Suppressor macrophage treated with lipopolysaccharide for 4 hours (primary cell): Measurements from ENCODE around the gene OVCA2.

Experiments
- DNase-seq: peaks from one replicate; pipeline ENCODE4 v3.0.0-alpha.2; 2020

OVCA2 gene

DNA sequence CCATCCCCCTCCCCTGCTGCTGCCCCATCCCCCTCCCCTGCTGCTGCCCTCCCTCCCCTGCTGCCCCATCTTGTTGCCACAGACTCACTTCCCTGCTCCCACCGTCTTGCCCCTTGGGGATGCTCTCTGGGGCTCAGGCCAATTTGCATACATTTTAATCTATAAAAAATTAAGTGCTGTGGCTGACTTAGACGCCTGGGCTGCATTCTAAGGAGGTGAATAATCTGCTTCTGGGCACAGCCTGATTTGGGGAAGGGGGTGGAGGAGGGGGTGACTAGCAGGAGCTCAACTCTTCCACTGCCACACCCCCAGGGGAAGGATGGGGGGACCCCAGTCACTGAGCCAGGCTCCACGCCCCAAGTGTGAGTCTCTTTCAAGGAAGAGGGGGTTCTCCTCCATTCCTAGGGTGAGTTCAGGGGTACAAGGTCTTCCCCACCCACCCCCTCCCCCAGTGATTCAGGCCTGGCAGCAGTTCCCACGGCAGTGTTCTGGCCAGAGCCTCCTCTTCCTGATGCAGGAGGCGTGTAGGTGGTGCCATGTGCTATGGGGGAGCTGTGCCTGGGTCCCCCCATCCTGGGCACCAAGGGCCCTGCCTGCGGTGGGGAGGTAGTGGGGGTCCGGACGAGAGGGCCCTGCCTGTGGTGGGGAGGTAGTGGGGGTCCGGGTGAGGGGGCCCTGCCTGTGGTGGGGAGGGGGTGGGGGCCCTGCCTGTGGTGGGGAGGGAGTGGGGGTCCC lies 6.8 kb upstream of the OVCA2 start:
- DNase-seq = no peak

DNA sequence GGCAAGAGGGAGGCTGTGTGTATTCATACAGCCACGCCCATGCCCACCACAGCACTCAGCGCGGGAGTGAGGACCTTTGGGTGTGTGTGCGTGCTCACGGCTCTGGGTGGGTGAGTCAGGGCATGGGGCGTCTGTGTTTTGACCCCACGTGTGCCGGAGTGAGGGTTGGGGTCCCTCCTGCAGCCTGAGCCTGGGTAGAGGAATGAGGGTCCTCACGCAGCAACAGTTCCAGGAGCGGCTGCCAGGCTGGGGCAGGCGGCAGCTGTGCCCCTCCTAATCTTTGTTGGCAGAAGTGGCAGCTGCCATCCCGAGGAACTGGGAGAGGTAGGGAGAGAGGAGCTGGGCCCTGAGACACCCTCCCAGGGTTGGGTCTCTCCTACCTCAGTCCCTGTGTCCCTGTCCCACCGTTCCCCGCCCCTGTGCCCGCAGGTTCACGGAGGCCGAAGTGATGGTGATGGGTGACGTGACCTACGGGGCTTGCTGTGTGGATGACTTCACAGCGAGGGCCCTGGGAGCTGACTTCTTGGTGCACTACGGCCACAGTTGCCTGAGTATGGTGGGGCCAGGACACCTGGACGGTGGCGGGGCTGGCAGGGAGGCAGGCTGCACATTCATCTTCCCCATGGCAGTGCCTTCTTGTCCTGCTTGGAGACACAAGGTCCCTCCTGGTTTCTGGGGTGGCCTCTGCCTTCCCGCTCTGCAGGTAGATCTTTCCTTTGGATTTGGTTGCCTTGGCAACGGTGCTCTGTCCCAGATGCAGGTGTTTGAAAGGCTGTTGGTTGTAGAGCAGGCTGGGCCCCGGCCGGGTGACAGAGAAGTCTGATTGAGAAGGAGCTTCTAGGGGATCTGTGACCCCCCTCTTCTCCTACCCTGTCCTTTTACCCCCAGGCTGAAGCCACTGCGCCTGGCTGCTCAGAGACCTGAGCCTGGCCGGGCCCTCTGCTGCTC lies 6.0 kb upstream of the OVCA2 start:
- no peak for DNase-seq

DNA sequence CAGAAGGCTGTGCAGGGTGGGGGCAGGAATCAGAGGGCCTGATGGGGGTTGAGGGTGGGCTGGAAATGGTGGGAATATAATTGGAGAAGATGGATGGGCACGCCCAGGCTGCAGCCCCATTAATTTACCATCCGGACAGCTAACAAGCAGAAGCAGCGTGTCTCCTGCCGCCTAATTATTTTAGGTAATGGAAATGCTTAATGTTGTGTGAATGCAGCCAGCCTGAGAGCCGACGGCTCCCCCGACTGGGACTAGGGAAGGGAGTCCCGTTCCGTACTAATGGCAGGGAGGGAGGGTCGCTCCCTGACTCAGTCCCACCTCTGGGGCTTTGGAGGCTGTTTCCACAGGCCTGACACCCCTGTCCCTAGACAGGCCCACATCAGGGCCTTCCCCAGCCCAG lies 4.7 kb upstream of the OVCA2 start:
- no peak for DNase-seq

DNA sequence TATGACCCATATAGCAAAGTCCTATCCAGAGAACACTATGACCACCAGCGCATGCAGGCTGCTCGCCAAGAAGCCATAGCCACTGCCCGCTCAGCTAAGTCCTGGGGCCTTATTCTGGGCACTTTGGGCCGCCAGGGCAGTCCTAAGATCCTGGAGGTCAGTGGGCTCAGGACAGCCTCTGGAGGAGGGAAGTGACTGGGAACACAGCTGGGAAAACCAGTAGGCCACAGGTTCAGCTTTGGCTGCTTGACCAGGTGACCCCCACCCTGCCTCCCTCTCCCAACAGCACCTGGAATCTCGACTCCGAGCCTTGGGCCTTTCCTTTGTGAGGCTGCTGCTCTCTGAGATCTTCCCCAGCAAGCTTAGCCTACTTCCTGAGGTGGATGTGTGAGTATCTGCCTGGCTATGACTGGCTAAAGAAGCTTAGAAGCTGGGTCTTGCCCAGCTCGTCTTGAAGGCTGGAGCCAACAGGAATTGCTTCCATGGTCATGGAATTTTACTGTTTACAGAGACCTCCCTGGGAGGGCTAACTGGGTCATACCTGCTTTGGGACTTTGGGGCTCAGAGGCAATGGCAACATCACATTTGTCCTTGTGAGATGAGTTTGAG lies 1.5 kb upstream of the OVCA2 start:
- no peak for DNase-seq

DNA sequence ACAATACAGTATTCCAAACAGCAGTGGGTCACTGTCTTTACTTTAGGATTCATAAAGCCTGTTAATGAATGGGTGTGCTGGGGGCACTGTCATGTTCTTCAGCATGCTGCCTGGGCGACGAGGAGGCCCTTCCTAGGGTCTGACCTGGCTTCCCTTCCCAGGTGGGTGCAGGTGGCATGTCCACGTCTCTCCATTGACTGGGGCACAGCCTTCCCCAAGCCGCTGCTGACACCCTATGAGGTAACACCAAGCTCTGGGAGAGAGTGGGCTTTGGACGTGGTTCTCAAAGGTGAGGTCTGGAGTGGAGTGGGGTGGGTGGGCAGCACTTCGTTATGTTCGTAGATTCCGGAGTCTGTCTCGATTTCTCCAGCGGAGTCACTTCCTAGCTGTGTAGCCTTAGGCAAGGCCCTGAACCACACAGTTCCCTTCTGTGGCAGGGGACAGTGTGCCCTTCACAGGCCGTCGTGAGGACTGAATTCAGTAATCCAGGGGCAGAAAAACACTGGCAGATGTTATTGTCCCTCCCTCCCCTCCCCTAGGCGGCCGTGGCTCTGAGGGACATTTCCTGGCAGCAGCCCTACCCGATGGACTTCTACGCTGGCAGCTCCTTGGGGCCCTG lies 771 bp upstream of the OVCA2 start:
- DNase-seq = no peak

DNA sequence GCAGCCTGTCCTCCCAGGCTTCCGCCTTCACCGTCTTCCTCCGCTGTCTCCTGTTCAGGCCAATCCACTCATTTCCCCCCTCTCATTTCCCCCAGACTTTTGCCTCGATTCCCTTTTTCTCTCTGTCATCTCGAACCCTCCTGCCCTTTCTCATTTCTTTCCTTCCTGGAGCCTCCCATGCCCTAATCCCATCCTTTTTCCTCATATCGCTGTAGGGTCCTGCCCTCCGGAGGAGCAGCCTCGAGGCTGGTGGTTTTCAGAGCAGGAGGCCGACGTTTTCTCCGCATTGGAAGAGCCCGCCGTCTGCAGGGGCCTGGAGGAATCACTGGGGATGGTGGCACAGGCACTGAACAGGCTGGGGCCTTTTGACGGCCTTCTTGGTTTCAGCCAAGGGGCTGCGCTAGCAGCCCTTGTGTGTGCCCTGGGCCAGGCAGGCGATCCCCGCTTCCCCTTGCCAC lies 597 bp downstream of the OVCA2 start:
- DNase-seq = no peak

DNA sequence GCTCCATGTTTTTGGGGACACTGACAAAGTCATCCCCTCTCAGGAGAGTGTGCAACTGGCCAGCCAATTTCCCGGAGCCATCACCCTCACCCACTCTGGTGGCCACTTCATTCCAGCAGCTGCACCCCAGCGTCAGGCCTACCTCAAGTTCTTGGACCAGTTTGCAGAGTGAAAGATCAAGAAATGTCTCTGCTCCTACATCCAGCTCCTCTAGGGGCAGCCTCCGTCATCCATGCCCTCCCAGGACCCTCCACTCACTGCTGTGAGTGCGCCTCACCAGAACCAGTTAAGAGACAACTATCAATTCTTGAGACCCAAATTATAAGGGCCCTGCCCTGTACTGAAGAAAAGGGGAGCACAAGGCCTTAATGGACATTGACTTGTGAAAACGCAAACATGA lies 1.1 kb downstream of the OVCA2 start:
- DNase-seq = no peak

DNA sequence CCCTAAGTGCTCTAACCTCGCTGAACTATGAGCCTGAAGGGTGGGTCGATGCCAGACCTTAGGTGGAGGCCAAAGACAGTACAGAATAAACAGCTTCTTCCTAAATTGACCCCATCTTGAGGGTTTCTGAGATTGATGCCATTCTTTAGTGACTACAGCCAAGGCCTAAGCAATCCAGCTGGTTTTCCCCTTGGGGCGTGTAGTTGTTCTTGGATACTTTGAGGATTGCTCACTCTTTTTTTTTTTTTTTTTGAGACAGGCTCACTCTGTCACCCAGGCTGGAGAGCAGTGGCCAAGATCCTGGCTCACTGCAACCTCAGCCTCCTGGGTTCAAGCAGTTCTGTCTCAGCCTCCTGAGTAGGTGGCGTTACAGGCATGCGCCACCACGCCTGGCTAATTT lies 2.0 kb downstream of the OVCA2 start:
- no peak for DNase-seq

DNA sequence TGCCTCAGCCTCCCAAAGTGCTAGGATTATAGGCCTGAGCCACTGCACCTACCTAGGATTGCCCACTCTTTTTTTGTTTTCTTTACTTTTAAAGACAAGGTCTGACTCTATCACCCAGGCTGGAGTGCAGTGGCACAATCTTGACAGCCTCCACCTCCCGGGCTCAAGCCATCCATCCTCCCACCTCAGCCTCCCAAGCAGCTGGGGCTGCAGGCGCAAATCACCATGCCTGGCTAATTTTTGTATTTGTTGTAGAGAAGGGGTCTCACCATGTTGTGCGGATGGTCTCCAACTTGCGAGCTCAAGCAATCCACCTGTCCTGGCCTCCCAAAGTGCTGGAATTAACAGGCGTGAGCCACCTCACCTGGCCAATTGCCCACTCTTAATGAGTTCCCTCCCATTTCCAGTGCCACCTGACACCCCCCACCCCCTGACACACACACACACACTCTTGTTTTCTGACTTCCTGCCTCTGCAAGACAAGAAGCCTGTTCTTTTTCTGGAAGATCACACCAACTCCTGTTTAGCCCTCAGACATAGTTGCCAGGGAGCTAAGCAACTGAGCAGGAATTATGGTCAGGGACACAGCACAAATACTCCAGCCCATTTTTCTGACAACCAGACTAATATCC lies 2.6 kb downstream of the OVCA2 start:
- no peak for DNase-seq

DNA sequence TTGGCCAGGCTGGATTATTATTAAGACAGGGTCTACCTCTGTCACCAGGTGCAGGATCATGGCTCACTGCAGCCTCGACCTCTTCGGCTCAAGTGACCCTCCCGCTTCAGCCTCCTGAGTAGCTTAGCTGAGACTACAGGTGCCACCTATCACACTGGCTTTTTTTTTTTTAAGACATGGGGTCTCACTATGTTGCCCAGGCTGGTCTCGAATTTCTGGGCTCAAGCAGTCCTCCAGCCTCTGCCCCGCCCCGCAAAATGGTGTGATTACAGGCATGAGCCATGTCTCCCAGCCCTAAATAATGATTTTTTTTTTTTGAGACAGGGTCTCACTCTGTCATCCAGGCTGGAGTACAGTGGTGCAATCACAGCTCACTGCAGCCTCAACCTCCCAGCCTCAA lies 5.8 kb downstream of the OVCA2 start:
- no peak for DNase-seq

DNA sequence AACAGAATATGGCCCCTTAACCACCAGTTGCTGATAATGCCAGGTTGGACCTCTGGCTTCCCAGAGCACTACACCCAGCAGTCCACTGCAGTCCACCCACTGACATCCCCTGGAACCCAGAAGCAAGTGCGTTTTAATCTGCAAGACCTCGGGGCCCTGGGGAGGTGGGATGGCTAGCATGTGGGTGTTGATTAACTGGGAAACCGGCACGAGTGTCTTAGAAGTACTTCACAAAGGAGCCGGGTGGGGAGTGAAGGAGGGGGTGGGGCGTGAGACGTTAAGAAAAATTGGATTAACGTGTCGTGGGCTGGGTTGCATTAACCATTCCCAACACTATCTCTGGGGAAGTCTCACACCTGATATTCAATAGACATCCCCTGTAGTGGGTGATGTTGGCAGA lies 7.0 kb downstream of the OVCA2 start:
- no peak for DNase-seq

DNA sequence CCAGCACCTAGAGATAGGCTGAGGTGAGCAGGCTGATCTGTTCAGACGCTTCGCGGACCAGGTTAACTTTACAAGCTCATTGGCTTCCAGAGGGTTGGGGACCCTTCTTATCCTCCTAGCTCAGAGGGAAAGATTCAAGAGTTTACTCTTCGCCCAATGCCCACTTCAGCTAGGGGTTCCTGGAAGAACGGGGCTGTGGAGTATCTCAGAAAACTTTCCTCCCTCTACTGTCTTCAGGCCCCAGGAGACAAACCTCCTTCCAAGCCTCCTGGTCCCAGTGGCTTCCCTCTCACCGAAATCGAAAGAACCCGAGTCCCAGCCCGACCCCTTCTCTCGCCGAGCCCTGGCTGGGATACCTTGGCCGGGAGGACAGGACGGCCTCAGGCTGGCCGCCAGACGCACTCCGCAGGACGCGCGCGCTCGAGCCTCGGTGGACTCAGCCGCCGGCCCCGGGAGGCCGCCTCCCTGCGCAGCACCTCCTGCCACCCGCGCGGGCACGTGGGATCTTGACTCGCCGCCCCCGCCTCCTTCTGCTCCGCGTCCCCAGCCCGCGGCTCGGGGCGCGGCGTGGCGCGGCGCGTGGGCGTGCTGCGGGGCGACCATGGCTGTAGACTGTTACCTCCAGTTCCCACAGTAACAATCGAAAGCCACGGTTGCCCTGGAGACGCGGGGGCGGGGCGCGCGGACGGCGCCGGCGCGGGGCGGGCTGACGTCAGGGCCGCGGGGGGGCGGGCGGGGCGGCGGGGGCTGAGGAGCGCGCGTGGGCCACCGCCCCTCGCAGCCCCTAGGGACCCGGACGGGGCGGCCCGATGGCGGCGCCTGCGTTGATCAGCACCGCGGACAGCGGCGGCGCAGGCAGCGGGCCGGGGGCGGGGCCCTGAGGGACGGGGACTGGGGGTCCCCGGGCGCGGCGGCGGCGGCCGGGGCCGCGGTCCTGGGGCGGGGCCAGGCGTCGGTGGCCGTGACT lies 7.8 kb downstream of the OVCA2 start:
- peak; percentile 89 for DNase-seq

DNA sequence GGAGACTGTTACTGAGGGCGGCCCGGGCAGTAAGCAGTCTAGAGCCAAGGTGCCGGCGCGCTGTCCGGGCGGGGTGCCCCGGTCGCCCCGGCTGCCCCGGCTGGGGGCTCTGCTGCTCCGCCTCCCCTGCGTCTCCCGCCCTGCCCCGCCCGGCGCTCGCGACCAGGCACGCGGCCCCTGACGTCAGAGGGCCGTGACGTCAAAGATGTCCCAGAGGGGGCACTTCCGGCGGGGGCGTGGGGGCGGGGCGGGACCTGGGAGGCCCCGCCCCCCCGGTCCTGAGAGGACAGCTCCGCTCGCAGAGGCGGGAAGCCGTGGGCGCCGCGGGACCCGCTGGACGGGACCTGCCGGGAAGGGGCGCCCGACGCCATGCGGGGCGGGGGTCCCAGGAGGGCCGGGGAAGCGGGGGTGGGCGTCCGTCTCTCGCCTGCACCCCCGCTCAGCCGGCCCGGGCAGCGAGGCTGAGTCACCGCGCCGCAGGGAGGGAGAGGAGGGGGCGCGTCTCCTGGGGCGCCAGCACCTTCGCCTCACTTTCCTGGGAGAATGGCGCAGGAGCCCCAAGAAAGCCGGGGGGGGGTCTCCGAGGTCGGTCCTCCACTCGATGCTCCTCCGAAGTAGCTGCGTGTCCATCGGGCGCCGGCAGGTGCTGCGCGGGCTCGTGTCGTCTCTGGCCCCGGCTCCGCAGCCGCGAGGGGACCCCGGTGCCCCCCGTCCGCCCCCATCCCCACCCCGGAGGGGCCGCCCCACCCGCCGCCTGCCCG lies 8.7 kb downstream of the OVCA2 start:
- peak; percentile 82 for DNase-seq

DNA sequence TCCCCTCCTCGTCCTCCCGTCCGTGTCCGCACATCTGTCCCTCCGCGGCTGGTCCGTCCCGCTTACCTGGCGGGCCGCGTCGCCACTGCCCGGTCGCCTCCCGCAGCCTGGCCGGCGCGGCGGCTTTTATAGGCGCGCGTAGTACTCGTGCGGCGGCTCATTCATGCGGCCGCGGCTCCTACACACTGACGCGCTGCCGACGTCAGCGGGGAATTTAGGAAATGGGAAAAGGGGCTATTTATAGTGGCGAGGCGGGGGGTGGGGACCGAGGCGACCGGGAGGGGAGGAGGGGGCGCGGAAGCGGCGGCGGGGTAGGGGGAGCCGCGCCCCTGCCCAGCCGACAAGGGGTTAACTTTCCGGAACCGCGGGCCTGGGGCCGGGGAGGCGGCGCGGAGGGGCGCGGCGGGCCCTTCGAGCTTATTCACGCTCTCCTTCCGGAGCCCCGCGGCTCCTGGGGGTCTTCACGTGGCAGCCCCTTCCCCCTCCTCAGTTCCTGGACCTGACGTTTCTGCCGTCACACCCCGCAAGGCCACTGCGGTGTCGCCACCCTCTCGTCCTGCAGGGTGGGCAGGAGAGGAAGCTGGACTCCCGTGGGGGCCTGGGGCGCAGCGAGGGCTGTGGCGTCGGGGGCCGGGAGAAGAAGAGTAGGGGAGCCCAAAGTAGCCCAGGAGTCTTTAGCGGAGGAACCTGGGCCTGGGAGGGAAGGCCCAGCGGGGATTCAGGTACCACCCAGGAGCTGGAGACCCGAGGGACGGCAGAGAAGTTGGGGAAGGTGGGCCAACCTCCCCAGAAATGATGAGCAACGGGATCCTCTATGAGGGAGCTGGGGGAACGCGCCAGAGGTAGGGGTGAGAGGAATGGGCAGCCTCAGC lies 9.5 kb downstream of the OVCA2 start:
- peak; percentile 75 for DNase-seq

DNA sequence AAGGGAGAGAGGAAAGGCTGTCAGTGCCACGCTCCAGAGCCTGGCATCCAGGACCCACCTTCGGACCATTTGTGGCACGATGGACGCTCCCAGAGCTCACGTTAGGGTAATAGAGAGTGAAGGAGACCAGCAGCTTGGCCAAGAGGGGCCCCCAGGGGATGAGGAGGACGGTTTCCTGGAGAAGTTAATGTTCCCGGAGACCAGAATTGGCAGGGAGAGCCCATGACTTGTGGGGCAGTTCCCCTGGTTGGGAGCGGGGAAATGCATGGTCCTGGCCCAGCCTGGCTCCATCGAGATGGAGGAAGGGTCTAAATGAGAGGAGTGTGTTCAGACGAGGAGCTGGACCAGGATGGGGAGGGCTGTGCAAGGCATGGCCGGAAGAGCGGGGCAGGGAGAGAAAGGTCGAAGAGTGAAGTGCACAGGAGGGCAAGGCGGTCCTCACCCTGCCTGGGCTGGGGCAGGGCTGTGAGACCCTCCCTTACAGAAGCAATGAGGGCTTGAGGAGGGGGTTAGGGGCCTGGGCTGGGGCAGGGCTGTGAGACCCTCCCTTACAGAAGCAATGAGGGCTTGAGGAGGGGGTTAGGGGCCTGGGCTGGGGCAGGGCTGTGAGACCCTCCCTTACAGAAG lies 10.2 kb downstream of the OVCA2 start:
- no peak for DNase-seq

DNA sequence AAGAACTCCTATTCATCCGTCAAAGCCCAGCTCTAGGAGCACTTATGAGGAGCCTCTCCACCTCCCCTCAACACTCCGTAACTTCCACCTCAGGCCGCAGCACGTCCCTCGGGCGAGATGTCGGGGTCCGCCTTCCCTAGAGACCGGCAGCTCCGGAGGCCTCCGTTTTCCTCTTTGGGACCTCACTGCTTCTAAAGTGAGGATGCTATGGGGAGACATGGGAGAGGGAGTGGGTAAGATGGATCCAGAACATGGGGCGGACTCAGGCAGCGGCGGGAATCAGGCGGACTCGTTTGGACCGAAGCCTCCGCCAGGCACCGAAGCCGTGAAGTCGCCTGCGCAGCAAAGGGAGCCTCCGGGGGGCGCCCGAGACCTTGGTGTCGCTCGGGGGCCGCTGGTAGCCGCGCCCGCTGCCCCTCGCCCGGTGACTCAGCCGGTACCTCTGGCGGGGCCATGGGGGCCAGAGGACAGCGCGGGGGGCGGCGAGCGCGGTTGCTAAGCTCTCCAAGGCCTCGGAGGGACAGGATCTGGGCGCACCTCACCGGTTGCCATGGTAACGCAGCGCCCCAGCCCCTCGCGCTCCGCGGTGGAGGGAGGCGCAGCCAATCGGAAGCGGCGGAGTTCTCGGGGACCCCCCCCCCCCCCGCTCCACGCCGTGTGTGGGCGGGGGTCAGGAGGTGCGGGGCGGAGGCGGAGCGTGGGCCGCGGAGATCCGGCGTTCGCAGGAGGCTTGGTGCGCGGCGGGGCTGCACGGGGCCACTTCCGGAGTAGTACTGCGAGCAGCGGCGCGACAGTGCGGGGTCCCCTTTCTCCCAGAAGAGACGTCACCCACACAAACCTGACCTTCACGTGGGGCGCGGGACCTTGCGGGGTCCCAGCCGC lies 11.8 kb downstream of the OVCA2 start:
- peak; percentile 83 for DNase-seq

DNA sequence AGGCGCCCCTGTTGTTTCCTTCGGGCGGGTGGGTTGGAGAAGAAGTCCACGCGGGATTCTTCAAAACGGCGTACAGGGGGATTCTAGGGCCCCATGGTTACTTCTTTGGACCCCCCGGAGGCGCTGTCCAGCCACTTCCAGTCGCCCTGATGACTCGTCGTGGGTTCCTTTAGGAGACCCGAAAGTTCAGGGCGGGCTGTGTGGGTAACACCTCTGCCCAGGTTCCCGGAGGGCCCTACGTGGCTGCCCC lies 12.4 kb downstream of the OVCA2 start:
- DNase-seq = no peak

DNA sequence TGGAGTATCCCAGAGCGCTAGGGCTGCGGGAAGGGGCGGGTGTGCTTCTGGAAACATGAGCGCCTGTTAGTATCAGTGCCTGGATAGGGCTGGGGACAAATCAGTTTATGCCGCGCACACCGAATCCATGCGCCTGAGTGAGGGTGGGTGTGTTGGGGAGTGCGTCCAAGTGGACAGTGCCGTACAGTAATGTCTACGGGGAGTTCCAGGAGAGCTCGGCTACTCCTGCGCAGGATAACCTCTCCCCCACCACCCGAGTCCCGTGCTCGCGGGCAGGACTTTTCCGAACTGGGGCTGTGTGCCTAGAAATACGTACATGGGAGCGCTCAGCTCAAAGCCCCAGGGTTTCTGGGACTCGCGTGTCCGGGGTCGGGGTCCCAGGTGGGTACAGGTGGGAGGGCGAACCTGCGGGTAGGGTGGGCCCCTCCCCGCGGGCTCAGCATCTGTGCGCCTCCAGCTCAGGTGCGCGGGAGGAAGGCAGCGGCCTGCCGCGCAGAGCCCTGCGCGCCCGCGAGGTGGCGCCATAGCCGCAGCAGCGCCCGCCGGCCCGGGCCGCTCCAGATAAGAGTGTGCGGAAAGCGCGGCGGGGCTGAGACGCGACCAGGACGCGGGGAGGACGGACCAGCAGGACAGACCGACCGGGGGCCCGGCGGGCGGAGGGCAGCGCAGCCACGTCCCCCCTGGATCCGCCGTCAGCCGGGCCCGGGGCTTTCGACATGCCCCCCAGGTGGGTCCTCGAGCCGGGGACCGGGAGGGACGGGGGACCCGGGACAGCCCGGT lies 12.9 kb downstream of the OVCA2 start, which contains the start of gene HIC1:
TSS of gene HIC1 (plus strand) at position 592 of the 780 bp plus-strand sequence. CDS start 1,588 bp downstream, outside the sequence.
- DNase-seq = peak; percentile 83
